HepG2 (cell line): Measurements from ENCODE around the gene UBL5. TPM values are rescaled to one million over a fixed set of nuclear protein-coding genes. Genes with fewer than 3 reads are reported as not detected.

Experiments used
- CBX2 ChIP-seq, 2 experiments: fragments of 200-600 bp in 1 of 2; sonication (generic); formaldehyde crosslinking in 1 of 2; IDR thresholded peaks; 2 replicates each; pipeline versions ENCODE4 v1.7.0 to v1.8.1; 2018 to 2022; ENCODE audit warnings: low read depth in 2 of 2, low read length in 1 of 2, mild to moderate bottlenecking in 1 of 2, missing genetic modification reagents in 1 of 2
- HMG20A ChIP-seq: IDR thresholded peaks from 2 replicates; pipeline ENCODE4 v1.6.1; 2016; ENCODE audit warnings: borderline replicate concordance
- HNRNPK ChIP-seq: fragments of 200-400 bp; formaldehyde crosslinking; IDR thresholded peaks from 2 replicates; pipeline ENCODE4 v1.6.1; 2018; ENCODE audit warnings: low read length, low read depth, moderate library complexity, mild to moderate bottlenecking; ENCODE audit not compliant: poor library complexity, severe bottlenecking
- MATR3 ChIP-seq: sonication (generic); formaldehyde crosslinking; IDR thresholded peaks from 2 replicates; pipeline ENCODE4 v1.4.0; 2020; ENCODE audit warnings: missing genetic modification reagents
- MED13 ChIP-seq: sonication (generic); formaldehyde crosslinking; IDR thresholded peaks from 2 replicates; pipeline ENCODE4 v1.5.0; 2020; ENCODE audit warnings: missing genetic modification reagents
- PTBP1 ChIP-seq: fragments of 200-400 bp; formaldehyde crosslinking; IDR thresholded peaks from 2 replicates; pipeline ENCODE4 v1.6.1; 2018; ENCODE audit warnings: low read length, low read depth; ENCODE audit not compliant: poor library complexity, severe bottlenecking
- REPIN1 ChIP-seq: sonication (generic); formaldehyde crosslinking; IDR thresholded peaks from 2 replicates; pipeline ENCODE4 v1.8.0; 2022; ENCODE audit warnings: missing genetic modification reagents, low read depth, mild to moderate bottlenecking, borderline replicate concordance
- ZBTB42 ChIP-seq: sonication (generic); formaldehyde crosslinking; IDR thresholded peaks from 2 replicates; pipeline ENCODE4 v1.5.0; 2020; ENCODE audit warnings: mild to moderate bottlenecking, missing genetic modification reagents
- ZNF292 ChIP-seq: sonication (generic); formaldehyde crosslinking; IDR thresholded peaks from 2 replicates; pipeline ENCODE4 v1.8.1; 2022; ENCODE audit warnings: mild to moderate bottlenecking, low read depth, missing genetic modification reagents, borderline replicate concordance
- ZNF354B ChIP-seq: sonication (generic); formaldehyde crosslinking; IDR thresholded peaks from 2 replicates; pipeline ENCODE4 v1.8.0; 2022; ENCODE audit warnings: mild to moderate bottlenecking, missing genetic modification reagents
- ZNF563 ChIP-seq: sonication (generic); formaldehyde crosslinking; IDR thresholded peaks from 2 replicates; pipeline ENCODE4 v1.8.0; 2022; ENCODE audit warnings: mild to moderate bottlenecking, moderate library complexity, missing genetic modification reagents
- ZNF878 ChIP-seq: sonication (generic); formaldehyde crosslinking; IDR thresholded peaks from 2 replicates; pipeline ENCODE4 v1.8.1; 2023; ENCODE audit warnings: mild to moderate bottlenecking, missing genetic modification reagents, moderate library complexity
- ZSCAN25 ChIP-seq: sonication (generic); formaldehyde crosslinking; IDR thresholded peaks from 2 replicates; pipeline ENCODE4 v1.8.0; 2022; ENCODE audit warnings: mild to moderate bottlenecking, missing genetic modification reagents
- ZSCAN31 ChIP-seq: sonication (generic); formaldehyde crosslinking; IDR thresholded peaks from 2 replicates; pipeline ENCODE4 v1.5.0; 2020; ENCODE audit warnings: low read depth, mild to moderate bottlenecking, missing genetic modification reagents
- polyA plus RNA-seq, 8 experiments: library from polyadenylated mRNA; depleted of rRNA in 3 of 8; stranded (reverse) in 7 of 8; unstranded in 1 of 8; fragments of >200 nt; fragmentation: Illumina TruSeq in 4 of 8; extraction: Trizol in 4 of 8; gene quantifications; 2 replicates each; pipeline versions ENCODE4 v1.2.1 to v1.2.3, GENCODE V29; 2011 to 2016; ENCODE audit warnings: low read depth in 4 of 8, missing spikeins in 1 of 8, mixed read lengths in 1 of 8; ENCODE audit not compliant: insufficient read depth in 1 of 8
- total RNA-seq, 5 experiments: library from RNA; depleted of rRNA; stranded (reverse); fragments of >200 nt; fragmentation: Illumina TruSeq; extraction: Trizol; gene quantifications; 2 replicates each; pipeline ENCODE4 v1.2.3, GENCODE V29; 2016; ENCODE audit warnings: low read depth in 1 of 5
- TF ChIP-seq, protein P1 (sequence below): sonication (generic); formaldehyde crosslinking; IDR thresholded peaks from 2 replicates; pipeline ENCODE4 v1.4.0; 2020; ENCODE audit warnings: missing genetic modification reagents
- TF ChIP-seq, protein P2 (sequence below): sonication (generic); formaldehyde crosslinking; IDR thresholded peaks from 2 replicates; pipeline ENCODE4 v1.8.0; 2022; ENCODE audit warnings: mild to moderate bottlenecking, missing genetic modification reagents, borderline replicate concordance
- TF ChIP-seq, protein P3 (sequence below): sonication (generic); formaldehyde crosslinking; IDR thresholded peaks from 2 replicates; pipeline ENCODE4 v1.5.0; 2020; ENCODE audit warnings: mild to moderate bottlenecking, missing genetic modification reagents
- TF ChIP-seq, protein P4 (sequence below): sonication (generic); formaldehyde crosslinking; IDR thresholded peaks from 2 replicates; pipeline ENCODE4 v1.4.0; 2020; ENCODE audit warnings: mild to moderate bottlenecking, missing genetic modification reagents
- TF ChIP-seq, protein P5 (sequence below): sonication (generic); formaldehyde crosslinking; IDR thresholded peaks from 2 replicates; pipeline ENCODE4 v1.4.0; 2020; ENCODE audit warnings: missing genetic modification reagents, low read depth, mild to moderate bottlenecking, borderline replicate concordance

Gene UBL5
- total and polyA plus RNA-seq, 2 of the 13 experiments (the other 11 are each of a cell fraction or from before 2014, with no cell fraction given), result 373 to 487 TPM

DNA sequence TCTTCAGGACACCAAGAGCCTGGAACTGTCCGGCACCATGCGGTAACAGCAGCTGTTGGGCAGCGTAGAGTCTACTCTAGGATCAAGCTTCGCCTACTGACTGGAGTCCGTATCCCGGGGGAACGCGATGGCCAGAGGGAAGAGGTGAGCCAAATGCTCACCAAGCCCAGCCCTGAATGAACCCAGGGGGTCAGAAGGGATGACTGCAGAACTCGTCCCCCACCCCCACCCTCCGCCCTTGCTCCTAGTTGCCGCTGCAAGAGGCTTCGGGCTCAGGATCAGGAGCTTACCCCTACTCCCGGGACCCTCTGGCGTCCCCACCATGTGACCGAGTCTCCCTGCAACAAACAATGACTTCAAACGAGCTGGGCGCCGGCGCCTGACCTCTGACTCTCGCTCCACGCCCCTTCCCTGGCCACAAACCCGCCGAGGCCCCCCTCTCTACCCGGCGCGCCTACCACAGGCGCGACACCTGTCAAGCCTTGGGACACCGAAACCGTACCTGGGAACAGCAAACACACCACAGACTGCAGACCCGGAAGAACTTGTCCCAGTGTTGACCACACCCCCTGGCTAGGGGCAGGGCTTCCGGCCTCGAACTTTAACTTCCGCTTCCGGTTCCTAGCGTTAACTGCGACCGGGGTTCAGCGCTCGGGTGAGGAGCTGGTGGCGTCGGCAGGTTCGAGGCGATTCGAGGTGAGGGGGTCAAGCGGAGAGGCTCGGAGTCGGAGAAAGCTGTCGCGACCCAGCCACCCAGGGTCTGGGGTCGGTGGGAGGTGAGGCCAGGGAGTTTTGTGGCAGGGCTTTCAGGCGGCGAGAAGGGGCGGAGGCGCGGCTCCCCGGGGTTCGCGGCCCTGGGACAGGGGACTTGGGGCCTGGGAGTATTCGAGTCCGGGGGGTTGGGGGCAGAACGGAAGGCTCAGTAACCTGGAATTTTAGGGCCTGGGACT, at the start of gene UBL5 (continued):
- TF ChIP-seq, protein P1, sequence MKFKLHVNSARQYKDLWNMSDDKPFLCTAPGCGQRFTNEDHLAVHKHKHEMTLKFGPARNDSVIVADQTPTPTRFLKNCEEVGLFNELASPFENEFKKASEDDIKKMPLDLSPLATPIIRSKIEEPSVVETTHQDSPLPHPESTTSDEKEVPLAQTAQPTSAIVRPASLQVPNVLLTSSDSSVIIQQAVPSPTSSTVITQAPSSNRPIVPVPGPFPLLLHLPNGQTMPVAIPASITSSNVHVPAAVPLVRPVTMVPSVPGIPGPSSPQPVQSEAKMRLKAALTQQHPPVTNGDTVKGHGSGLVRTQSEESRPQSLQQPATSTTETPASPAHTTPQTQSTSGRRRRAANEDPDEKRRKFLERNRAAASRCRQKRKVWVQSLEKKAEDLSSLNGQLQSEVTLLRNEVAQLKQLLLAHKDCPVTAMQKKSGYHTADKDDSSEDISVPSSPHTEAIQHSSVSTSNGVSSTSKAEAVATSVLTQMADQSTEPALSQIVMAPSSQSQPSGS, result peak; percentile 62; the same call in 1 of the 2 replicates
- TF ChIP-seq ZNF354B (CRISPR knock-in tag) (no peak), MATR3 (CRISPR knock-in tag) (no peak), ZSCAN25 (CRISPR knock-in tag) (no peak), ZBTB42 (CRISPR knock-in tag) (no peak; the same call in 1 of the 2 replicates), CBX2 (IDR thresholded peaks at IDR 0.05; ENCODE audit: low read depth, low read length) (no peak), CBX2 (CRISPR knock-in tag; IDR thresholded peaks at IDR 0.05; ENCODE audit: low read depth) (no peak), HNRNPK (no peak), HMG20A (CRISPR knock-in tag) (no peak), ZSCAN31 (0 out of 2 replicates have a peak, but pooled peaks have one; percentile 49), ZNF563 (peak; percentile 92), REPIN1 (no peak; the same call in 1 of the 2 replicates), ZNF292 (CRISPR knock-in tag) (no peak), ZNF878 (CRISPR knock-in tag) (0 out of 2 replicates have a peak, but pooled peaks have one; percentile 60), PTBP1 (peak; percentile 52), MED13 (no peak)
- TF ChIP-seq, protein P2, sequence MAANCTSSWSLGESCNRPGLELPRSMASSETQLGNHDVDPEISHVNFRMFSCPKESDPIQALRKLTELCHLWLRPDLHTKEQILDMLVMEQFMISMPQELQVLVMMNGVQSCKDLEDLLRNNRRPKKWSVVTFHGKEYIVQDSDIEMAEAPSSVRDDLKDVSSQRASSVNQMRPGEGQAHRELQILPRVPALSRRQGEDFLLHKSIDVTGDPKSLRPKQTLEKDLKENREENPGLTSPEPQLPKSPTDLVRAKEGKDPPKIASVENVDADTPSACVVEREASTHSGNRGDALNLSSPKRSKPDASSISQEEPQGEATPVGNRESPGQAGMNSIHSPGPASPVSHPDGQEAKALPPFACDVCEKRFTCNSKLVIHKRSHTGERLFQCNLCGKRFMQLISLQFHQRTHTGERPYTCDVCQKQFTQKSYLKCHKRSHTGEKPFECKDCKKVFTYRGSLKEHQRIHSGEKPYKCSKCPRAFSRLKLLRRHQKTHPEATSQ (CRISPR knock-in tag), result no peak
- TF ChIP-seq, protein P3, sequence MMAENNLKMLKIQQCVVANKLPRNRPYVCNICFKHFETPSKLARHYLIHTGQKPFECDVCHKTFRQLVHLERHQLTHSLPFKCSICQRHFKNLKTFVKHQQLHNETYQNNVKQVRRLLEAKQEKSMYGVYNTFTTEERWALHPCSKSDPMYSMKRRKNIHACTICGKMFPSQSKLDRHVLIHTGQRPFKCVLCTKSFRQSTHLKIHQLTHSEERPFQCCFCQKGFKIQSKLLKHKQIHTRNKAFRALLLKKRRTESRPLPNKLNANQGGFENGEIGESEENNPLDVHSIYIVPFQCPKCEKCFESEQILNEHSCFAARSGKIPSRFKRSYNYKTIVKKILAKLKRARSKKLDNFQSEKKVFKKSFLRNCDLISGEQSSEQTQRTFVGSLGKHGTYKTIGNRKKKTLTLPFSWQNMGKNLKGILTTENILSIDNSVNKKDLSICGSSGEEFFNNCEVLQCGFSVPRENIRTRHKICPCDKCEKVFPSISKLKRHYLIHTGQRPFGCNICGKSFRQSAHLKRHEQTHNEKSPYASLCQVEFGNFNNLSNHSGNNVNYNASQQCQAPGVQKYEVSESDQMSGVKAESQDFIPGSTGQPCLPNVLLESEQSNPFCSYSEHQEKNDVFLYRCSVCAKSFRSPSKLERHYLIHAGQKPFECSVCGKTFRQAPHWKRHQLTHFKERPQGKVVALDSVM, result no peak
- TF ChIP-seq, protein P4, sequence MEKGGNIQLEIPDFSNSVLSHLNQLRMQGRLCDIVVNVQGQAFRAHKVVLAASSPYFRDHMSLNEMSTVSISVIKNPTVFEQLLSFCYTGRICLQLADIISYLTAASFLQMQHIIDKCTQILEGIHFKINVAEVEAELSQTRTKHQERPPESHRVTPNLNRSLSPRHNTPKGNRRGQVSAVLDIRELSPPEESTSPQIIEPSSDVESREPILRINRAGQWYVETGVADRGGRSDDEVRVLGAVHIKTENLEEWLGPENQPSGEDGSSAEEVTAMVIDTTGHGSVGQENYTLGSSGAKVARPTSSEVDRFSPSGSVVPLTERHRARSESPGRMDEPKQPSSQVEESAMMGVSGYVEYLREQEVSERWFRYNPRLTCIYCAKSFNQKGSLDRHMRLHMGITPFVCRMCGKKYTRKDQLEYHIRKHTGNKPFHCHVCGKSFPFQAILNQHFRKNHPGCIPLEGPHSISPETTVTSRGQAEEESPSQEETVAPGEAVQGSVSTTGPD, result no peak; the same call in 1 of the 2 replicates
- TF ChIP-seq, protein P5, sequence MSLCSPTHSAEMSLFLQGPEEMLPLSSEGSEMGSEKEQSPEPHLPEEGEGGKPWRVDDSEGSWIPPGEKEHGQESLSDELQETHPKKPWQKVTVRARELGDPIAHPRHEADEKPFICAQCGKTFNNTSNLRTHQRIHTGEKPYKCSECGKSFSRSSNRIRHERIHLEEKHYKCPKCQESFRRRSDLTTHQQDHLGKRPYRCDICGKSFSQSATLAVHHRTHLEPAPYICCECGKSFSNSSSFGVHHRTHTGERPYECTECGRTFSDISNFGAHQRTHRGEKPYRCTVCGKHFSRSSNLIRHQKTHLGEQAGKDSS (CRISPR knock-in tag), result no peak
